Astrocyte of the hippocampus (primary cell): ENCODE results near the gene HS6ST2.
A peak's percentile ranks its signal among the peaks of the same experiment; 100 is the strongest.

Experiments used
- DNase-seq: peaks from one replicate; pipeline ENCODE4 v3.0.0; 2011; ENCODE audit warnings: low read depth, low spot score

HS6ST2 gene

DNA sequence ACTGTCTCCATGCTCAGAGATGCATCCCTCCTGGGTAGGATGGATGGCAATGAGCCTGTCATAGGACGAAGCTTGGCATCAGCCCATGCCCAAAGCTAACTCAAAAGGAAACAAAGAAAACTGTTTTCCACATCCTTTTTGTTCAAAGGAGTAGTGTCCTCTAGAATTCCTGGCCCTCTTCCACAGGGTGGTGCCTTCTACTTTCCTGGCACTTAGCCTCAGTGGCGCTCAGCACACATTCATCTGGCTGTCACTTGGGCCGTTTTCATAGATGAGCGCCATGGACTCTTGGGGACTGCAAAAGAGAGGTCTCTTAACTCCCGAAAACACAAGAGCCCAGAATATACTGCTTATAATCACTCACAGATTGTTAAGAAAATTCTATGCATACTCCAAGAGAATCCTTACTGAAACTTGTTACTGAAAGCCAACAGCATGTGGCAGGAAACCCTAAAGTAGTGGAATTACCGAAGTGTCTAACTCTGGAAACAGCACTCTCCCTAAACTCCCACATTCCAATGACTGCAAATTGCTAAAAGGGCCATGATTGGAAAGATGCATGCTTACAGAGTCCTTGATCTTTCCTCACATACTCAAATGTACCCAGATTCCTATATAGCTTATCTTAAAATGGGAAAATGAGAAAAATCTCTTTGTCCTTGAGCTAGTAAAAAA, 110.0 kb downstream of the HS6ST2 start:
- peak; percentile 17 for DNase-seq

DNA sequence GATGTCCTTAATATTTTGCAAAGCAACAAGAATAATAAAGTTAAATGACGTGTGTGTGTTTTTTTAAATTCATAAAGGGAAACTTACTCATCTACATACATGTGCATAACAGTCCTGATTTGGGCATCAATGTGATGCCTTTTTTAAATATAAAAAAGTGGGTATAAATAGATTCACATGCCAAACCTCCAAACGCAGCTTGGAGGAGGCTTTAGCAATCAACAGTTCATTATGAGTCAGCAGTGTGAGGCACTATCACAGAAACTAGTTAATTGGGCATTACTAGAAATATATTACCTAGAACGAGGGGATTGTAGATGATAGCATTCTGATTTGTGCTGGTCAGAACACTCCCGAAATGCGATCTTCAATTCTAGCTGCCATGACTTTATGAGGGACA, 115.1 kb downstream of the HS6ST2 start:
- DNase-seq, result no peak

DNA sequence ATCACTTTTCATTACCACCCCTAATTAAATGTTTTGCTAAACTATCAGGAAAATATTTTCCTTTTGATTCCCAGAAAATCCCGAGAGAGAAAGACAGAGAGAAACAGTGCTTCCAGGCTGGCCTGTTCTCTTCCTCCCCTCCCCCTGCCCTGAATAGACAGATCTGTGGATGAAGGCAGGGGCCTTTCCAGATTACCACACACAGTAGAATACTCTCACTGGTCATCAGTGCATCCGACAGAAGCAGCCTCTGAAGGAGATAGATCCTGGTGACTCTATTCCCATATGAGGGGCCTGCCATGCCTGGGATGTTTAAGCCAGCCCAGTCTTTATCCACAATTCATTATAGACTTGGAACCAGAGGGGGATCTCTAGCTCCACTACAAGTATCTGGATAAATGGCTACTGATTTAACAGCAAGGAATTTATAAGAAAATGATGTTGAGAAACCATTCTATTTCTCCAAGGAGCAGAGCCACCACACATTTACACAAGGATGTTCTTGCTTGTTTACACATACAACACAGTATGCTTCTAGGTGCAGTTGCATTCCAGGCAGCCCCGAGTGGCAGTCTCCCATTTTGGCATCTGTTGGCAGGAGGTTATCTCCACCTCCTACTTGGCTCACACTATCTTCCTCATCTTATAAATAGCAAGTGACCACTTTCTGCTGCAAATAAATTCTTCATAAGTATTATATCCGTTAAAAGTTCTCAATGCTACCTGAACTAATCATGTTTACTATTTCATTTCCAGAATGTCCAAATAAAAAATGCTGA, 115.8 kb downstream of the HS6ST2 start:
- DNase-seq, result no peak

DNA sequence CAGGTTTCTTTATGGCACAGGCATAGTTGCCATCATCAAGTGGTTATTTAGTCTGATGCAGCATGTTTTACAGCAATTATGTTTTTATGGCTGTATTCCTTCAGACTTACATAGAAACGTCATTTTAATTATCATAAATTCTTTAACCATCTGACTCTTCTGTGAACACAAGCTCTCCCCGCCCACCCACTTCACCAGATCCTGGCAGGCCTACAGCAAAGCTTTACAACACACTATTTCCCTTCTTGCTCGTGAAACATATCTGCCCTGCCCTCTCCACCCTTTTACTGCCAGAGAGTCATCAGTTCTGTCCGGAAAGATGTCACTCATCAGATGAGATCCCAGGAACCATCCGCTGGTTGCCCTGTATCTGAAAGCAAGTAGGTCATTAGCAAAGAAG, 120.5 kb downstream of the HS6ST2 start:
- peak; percentile 11 for DNase-seq

DNA sequence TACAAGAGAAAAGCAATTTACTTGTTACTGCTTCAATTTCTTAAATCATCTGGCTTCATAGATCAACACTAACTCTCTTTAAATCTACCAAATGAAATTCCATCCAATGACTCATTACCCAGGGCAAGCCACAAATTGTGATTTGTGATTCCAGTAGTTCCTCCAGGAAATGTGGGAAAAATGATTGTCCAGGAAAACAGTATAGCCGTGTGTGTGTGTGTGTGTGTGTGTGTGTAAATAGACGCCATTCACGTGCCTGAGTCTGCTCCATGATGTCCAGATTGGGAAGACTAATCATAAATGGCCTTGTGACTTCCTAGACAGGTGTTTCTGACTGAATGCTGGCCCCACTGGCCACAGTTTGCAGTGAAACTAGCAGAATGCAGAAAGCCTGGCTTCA, 121.3 kb downstream of the HS6ST2 start:
- peak; percentile 75 for DNase-seq

DNA sequence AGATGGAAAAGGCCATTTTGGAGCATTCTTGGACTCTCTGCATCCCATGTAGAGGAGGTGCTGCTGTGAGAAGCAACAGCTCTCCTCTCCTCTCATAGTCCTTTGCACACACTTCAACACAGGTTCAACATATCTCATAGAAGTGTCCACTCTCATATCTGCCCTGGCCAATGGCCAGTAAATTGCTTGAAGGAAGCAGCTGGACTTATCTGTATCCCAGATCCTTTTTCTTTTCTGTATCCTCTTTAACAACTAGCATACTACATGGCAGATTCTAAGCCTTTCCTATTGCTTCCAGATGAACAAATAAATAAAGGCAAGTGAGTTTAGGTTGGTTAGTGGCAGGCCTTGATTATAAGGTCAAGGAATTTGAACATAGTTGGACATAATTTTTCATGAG, 122.0 kb downstream of the HS6ST2 start:
- DNase-seq, result no peak

DNA sequence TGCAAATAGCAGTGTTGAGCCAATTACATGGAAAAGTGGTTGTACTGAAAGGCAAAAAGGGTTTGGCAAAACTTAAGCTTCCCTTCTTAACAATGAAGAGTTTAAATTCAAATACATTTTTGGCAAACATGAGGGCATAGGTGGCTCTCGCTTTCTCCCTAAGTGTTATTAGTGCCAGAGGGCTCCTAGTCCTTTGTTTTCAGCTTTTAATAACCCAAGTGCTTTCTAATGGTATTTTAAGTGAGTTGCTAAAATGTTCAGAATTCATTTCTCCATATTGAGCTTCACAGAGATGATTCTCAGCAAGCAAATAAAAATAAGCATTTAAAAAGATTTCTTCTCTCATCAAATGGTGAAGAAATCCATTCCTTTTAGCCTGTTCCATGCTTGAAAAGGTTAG, 123.7 kb downstream of the HS6ST2 start:
- no peak for DNase-seq

DNA sequence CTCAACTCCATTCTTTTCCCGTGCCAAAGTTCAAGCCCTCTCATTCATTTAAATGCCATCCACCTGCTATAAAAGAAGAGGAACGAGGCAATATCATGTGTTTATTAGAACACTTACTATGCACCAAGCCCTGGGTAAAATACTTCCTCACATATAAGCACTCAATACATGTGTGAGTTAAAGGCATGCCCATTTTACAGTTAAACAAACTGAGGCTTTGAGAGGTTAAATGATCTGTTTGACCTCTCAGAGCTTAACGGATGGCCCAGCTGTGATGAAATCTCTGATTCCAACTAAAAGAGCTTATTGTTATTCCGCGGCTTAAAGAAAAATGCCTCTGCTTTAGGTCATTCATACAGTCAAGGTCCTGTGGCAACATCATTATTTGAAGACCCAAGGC, 124.3 kb downstream of the HS6ST2 start:
- DNase-seq, result no peak

DNA sequence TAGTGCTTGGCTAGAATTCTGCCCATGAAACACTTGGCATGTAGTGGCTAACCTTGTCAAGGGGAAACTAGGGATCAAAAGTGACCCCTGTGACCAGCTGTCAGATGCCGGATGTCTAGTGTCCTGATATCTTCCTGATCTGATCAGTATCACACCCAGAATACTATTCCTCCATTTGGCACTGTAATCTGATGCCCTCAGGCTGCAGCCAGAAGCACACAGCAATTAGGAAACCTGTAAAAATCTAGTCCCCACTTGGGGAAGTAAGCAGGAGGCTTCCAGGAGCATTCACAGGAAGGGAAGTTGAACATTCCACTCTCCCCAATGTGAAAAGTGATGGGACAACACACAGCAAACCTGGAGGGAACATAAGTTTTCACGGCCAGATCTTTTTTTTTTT, 125.1 kb downstream of the HS6ST2 start:
- DNase-seq, result no peak

DNA sequence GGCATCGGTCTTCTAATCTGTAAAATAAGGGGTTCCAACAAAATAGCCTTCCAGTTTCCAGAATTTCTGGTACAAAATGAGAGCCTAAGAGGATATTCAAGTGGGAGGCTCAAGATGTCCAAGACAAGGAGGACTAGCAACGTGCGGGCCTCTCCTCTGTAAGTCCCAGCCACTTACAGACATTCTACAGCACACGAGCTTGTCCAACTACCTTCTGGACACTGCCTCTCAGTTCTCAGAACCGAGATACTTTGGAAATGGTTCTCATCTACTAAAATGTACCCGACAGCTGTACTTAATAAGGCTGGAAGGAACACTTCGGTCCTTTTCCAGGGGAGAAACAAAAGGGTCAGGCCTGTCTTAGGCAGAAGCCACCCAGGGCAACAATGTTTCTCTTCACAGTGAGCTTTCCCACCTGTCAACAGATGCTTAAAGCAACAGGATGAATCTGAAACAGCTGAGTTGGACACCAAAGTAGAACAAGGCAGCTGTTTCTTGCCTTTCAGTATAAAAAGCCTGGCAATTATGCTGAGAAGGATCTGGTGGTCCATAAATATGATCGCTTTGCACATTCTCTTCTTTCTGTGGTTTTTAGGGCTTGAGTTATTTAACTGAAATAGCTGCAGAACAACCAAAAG, 127.0 kb downstream of the HS6ST2 start:
- DNase-seq, result no peak

DNA sequence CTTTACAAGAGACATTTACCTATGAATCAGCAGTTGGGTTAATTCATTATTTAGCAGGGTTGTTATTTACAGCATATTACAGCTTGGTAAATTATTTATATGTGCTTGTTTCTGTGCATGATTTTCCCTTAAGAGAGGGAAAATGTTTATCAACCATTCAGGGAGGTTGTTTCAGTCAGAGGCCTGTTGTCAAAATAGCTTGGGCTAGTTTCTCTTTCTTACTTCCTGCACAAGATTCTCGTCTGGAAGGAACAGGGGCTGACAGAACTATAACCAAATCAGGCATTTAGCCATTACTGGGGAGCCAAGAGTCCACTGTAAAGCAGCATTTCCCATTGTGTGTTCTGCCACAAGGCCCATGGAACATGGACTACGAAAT, 135.8 kb downstream of the HS6ST2 start:
- no peak for DNase-seq

DNA sequence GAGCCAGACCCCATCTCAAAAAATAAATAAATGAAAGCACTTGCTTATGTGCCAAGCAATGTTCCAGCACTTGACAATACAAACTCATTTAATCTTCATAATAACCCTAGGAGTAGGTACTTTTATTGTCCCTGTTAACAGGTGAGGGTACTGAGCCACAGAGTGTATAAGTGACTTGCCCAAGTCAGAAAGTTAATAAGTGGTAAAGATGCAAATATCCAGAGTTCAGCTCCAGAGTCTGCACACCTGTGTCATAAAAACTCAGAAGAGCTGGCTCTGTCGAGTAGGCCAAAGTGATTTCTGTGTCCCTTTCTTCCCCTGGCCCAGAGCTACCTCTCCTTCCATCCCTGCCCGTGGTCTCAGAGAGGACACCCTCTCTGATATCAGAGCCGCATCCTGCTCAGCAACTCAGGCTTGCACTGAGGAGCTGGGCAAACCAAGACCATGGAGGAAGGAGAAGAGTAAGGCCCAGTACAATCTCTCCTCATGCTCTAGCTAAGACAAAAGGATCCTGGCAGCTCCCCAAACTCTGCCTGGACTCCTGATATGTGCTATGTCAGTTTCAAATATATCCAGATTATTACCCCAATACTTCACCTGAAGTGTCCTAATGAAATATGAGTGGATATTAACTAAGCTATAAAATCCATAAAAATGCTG, 136.3 kb downstream of the HS6ST2 start:
- DNase-seq, result no peak

DNA sequence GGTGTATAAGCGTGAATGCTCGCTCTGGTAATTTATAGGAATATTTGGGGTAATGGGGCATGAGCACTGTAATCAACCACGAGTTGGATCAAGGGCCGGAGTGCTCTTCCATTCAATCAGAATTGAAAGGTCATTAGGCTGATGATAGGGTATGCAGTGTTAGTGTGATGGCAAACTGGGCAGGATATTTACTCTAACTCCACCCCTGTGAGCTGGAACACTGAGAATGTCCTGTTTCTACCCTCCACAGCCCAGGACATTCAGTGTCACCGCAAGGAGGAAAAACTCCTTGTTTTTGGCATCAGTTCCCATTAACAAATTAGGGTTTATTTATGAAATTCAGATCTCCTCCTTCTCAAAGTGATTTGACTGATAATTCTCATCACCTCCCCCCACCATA, 137.8 kb downstream of the HS6ST2 start:
- no peak for DNase-seq

DNA sequence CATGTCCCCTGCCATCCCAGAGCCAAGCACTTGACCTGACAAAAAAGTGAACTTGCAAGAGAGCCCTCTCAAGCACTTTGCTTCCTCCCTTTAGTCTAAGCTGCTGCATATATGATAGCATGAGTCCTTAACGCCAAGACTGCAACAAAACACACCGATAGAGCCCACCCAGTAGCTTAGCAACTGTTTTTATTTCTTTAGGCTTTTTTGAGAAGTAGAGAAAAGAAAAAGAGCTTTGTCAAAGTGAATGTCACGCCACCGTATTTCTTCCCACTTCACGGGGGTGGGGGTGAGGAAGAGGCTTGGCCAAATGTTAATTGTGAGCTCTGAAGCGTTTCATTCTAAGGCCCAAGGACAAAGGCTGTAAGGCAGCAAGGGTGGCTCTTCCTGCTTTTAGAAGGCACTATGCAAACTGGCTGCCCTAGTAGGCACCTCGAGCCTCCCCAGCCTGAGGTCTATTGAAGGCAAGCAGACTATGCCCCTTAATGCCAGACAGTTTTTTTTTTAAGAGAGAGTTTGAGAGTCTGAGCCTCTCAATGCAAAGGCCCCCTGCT, 138.6 kb downstream of the HS6ST2 start:
- DNase-seq, result no peak

DNA sequence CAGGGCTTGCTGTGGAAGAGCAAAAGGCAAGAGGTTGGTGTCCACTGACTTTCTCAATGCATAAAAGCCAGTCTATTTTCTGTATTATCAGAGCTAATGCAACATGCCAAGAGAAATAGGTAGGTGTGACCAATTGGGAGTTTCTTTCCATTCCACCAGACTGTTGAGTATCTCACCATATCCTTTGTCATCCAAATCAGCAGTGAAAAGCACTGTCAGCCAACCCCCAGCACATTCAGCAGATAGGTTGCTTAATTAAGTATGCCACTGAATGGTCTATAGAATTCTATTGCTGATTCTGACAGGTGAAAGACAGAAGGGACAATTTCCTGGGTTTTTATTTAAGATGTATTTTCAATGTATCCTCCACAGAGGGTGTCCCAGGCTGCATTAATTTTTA, 139.8 kb downstream of the HS6ST2 start:
- DNase-seq, result no peak

DNA sequence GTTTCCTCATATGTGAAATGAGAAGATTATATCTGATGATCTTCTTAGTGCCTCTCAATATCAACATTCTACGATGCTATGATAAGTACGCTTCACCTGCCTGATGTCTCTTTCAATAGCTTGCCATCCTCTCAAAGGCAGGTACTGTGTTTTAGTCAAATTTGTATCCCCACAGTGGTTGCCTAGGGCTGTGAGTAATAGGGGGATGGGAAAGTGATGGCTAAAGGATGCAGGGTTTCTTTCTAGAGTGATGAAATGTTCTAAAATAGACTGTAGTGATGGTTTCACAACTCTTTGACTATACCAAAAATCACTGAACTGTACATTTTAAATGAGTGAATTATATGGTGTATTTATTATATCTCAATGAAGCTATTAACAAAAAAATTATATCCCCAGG, 142.8 kb downstream of the HS6ST2 start:
- DNase-seq, result no peak

DNA sequence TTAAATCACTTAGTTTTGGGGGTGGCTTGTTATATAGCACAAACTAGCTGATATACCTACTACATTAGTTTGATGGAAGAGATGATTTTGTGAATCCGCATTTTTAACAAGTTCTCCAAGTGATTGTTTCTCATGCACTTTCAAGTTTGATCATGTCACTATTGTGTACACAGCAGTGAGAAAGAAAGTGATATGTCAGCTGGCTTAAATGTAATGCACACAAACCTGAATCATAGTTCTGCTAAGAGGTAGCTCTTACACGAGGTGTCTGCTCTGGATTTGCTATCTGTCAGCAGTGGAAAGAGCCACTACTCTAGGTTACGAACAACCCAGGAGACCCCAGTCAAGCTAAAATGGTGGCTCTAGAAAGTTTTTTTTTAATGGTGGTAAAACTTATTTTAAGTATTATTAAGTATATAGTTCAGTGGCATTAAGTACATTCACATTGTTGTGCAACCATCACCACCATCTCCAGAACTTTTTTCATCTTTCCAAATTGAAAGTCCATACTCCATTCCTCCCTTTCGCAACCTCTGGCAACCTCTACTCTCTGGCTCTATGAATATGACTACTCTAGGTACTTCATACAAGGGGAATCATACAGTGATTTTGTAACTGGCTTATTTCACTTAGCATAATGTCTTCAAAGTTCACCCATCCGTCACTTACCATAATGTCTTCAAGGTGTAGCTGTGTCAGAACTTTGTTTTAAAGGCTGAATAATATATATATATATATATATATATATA, 147.3 kb downstream of the HS6ST2 start:
- DNase-seq, result no peak

DNA sequence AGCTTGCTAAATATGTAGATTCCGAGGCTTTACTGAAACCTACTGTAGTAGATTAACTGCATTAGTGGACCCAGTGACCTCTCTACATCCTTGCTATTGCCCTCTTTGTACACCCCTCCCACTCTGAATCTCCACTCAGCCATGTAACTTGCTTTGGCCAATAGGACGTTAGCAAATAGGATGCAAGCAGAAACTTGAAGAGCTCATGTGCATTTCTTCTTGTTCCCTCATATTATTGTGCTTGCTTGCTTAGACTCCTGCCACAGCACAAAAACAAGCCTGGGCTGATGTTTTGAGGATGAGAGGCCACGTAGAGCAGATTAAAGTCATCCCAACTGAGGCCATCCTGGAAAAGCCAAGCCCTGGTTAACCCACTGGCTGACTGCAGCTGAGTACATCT, 147.9 kb downstream of the HS6ST2 start:
- no peak for DNase-seq

DNA sequence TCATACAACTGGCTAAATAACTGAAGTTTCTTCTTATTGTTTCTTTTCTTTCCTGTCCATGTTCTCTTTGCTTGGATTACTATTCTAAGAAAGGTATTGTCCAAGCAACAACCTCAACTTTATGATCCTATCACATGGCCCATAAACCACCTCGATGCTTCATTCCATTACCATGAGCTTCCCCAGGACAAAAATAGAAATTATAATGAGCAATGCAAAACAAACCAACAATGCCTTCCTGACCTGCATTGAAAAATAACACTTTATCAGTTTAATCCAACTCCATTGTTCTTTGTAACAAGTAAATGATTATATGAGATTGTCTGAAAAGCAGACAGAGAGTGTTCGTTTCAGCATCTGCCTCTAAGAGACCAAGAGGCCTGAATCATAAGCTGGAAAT, 148.8 kb downstream of the HS6ST2 start:
- peak; percentile 7 for DNase-seq

DNA sequence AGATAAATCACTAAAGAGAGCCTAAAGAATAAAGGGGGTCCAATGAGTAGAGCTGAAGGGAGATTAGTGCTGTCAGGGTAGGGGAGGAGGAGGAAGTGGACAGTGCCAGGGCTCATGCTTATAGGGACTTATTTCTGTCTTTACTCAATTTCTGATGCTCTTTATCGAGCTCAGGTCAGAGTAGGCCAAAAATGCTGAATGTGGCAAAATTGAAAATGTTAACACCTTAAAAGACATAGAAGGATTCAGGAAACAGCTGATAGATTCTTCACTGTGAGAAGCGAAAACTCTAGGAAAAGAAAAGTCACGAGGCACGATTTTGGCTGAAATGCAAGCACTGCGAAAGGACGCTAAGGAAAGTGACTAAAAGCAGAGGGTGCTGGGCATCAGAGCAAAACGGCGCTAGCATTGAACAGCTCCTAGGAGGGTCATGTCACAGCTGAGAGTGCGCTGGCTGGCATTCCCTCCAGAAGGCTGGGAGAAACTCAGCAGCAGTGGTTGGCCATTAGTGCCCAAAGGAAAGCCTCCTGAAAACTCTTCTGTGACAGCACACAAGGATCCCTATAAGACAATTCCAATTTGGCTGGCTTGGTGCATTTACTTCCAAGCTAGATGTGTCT, 150.9 kb downstream of the HS6ST2 start:
- DNase-seq, result no peak

DNA sequence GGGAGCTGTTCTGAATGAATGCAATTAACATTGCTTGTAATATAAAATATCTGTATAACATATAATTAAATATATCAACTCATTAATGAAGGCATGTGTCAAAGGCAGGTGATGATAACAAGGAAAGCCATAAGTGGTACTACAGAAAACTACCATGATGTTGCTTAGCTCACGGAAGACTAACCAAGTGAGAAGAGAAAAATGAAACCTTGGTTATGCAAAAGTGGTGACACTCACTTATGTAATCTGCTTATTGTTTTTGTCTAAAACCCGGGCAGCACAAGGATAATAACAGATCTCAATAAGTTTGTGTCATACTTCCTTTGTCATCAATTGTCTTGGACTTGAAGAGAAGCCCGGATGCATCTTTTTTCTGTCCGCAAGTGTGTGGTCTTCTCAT, 156.4 kb downstream of the HS6ST2 start:
- DNase-seq, result no peak
